Lower leg skin (tissue), 4 donors: Measurements from ENCODE around the gene GPR63. TPM values are rescaled to one million over a fixed set of nuclear protein-coding genes. Genes with fewer than 3 reads are reported as not detected.

Source experiments
- DNase-seq, 2 donors: peaks; one replicate each; pipeline ENCODE4 v3.0.0-alpha.2; 2019; ENCODE audit warnings: low spot score in 2 of 2
- H3K4me3 ChIP-seq: fragments of 200-600 bp; sonication (generic); 2 replicates; pipeline ENCODE4 v1.5.1; 2017; ENCODE audit warnings: mild to moderate bottlenecking, low read depth; ENCODE audit not compliant: poor library complexity, severe bottlenecking
- POLR2A ChIP-seq, 2 donors: fragments of 450-650 bp; IDR thresholded peaks; one replicate each; pipeline ENCODE4 v1.6.1; 2016 to 2017; ENCODE audit warnings: antibody characterized with exemption in 2 of 2, mild to moderate bottlenecking in 1 of 2, moderate library complexity in 1 of 2
- WGBS, 2 donors: methylation state at CpG; one replicate each; pipeline ENCODE4 v1.1.5; 2018; 5-methylcytosine and 5-hydroxymethylcytosine counted together
- intact Hi-C: fragments of 100-400 bp; cut with DNase I; formaldehyde crosslinking; loops from one replicate; pipeline ENCODE4 v1.15.0; 2023; ENCODE audit warnings: low total_unique reads
- total RNA-seq, 4 donors: library from RNA; depleted of rRNA; stranded (reverse); fragments of >200 nt; gene quantifications; one replicate each; pipeline ENCODE4 v1.1.0, GENCODE V29; 2016
- TF ChIP-seq, protein P1 (sequence below), 3 donors: fragments of 450-650 bp; IDR thresholded peaks; one replicate each; pipeline ENCODE4 v1.5.1; 2016; ENCODE audit warnings: antibody characterized with exemption in 3 of 3, mild to moderate bottlenecking in 3 of 3, moderate library complexity in 2 of 3

The GPR63 gene
- total RNA-seq, 4 donors from 2014 or later: 0.20 to 0.80 (median 0.48) TPM

DNA sequence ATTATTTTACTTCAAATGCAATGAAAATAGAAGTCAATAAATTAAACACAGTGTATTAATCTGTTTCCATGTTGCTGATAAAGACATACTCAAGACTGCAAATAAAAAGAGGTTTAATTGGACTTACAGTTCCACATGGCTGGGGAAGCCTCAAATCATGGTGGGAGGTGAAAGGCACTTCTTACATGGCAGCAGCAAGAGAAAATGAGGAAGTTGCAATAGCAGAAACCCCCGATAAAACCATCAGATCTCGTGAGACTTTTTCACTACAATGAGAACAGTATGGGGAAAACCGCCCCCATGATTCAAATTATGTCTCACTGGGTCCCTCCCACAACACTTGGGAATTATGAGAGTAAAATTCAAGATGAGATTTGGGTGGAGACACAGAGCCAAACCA is 82.2 kb downstream of the GPR63 start:
- TF ChIP-seq, protein P1, sequence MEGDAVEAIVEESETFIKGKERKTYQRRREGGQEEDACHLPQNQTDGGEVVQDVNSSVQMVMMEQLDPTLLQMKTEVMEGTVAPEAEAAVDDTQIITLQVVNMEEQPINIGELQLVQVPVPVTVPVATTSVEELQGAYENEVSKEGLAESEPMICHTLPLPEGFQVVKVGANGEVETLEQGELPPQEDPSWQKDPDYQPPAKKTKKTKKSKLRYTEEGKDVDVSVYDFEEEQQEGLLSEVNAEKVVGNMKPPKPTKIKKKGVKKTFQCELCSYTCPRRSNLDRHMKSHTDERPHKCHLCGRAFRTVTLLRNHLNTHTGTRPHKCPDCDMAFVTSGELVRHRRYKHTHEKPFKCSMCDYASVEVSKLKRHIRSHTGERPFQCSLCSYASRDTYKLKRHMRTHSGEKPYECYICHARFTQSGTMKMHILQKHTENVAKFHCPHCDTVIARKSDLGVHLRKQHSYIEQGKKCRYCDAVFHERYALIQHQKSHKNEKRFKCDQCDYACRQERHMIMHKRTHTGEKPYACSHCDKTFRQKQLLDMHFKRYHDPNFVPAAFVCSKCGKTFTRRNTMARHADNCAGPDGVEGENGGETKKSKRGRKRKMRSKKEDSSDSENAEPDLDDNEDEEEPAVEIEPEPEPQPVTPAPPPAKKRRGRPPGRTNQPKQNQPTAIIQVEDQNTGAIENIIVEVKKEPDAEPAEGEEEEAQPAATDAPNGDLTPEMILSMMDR (IDR thresholded peaks at IDR 0.05): no peak
- no peak overlapping the region for H3K4me3 ChIP-seq
- 79 to 81% methylated on average over 3 of the region's 3 CpGs for WGBS, 2 donors
- no peak for DNase-seq
- intact Hi-C loops: no loop called here

DNA sequence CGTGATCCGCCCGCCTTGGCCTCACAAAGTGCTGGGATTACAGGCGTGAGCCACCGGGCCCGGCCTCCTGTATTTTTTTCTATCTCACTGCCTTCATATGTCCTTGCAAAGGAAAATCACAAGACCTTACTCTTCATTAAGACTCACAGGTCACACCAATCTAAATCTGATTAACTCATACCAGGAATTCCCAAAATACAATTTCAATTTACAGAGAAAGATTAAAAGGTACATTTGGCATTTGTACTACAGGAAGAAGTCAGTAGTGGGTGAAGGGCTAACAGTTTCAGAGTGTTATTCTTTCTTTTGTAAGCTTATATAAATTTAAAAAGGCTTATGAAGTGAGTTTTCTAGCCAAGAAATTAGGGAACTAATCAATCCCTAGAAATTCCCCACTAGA is 87.4 kb downstream of the GPR63 start:
- no peak for DNase-seq
- 93 to 99% methylated on average over 6 of the region's 6 CpGs for WGBS, 2 donors
- no peak overlapping the region for H3K4me3 ChIP-seq
- intact Hi-C loops: no loop called here
- TF ChIP-seq, protein P1 (IDR thresholded peaks at IDR 0.05): no peak
- TF ChIP-seq POLR2A (IDR thresholded peaks at IDR 0.05): no peak

Other genes starting within 250 kb of the GPR63 start
- 10 to 100 TPM in 3 of 4 donors, 1 to 10 TPM in 1; 6.7 to 19.6 (median 16.4) TPM for gene NDUFAF4, start 60.4 kb upstream of the GPR63 start, total RNA-seq
- gene KLHL32, start 87.3 kb upstream of the GPR63 start, total RNA-seq: under 1 TPM in 2 of 4 donors, not detected in 2; 0.44 to 0.91 TPM